ENCODE measurements around the gene PCK2.
"Not testable (repeated sequence)": the region's sequence is repeated elsewhere in the genome, so short reads cannot be mapped to it uniquely, and the experiment has no call there.

PCK2 gene

GRCh38 chr14:24102357-24103048, 8.4 kb downstream of the PCK2 start:
- H3K27me3 ChIP-seq (ENCODE audit: insufficient read depth, poor library complexity, severe bottlenecking): no peaks in the 10 kb centered on the region
- H3K4me3 ChIP-seq (replicated peaks; ENCODE audit: insufficient read depth, low read length): no peak overlapping the region
- DNase-seq (ENCODE audit: low read depth in 1 of 2, low spot score in 1 of 2): no peak
- H3K27ac ChIP-seq (replicated peaks): no peak overlapping the region
- TF ChIP-seq CTCF (IDR thresholded peaks at IDR 0.05; ENCODE audit: insufficient read depth, low read length): no peak
- TF ChIP-seq SPI1 (IDR thresholded peaks at IDR 0.05; ENCODE audit: borderline replicate concordance, low read depth): no peak

- H3K27me3 ChIP-seq (ENCODE audit: insufficient read depth, poor library complexity, severe bottlenecking): no peaks in the 10 kb centered on the region
- TF ChIP-seq REST (IDR thresholded peaks at IDR 0.05; ENCODE audit: insufficient replicate concordance, low read depth) (no peak), POLR2AphosphoS5 (IDR thresholded peaks at IDR 0.05; ENCODE audit: low read depth) (no peak), CTCF (IDR thresholded peaks at IDR 0.05; ENCODE audit: insufficient read depth, low read length) (no peak), GABPA (IDR thresholded peaks at IDR 0.05; ENCODE audit: low read depth) (no peak), SPI1 (IDR thresholded peaks at IDR 0.05; ENCODE audit: borderline replicate concordance, low read depth) (no peak)
- H3K4me3 ChIP-seq (replicated peaks; ENCODE audit: insufficient read depth, low read length): no peak overlapping the region
- H3K27ac ChIP-seq (replicated peaks): no peak overlapping the region
- DNase-seq (ENCODE audit: low read depth in 1 of 2, low spot score in 1 of 2): no peak
Measured at GRCh38 chr14:24103451-24103850, 9.3 kb downstream of the PCK2 start.

GRCh38 chr14:24105609-24106239, 11.6 kb downstream of the PCK2 start:
- not testable (repeated sequence) for DNase-seq (ENCODE audit: low read depth in 1 of 2, low spot score in 1 of 2); H3K4me3 ChIP-seq (replicated peaks; ENCODE audit: insufficient read depth, low read length); H3K27ac ChIP-seq (replicated peaks)

GRCh38 chr14:24106672-24107271, 12.7 kb downstream of the PCK2 start:
- no peak for DNase-seq (ENCODE audit: low read depth in 1 of 2, low spot score in 1 of 2)
- no peaks in the 10 kb centered on the region for H3K27me3 ChIP-seq (ENCODE audit: insufficient read depth, poor library complexity, severe bottlenecking)
- no peak overlapping the region for H3K27ac ChIP-seq (replicated peaks)
- TF ChIP-seq GABPA (IDR thresholded peaks at IDR 0.05; ENCODE audit: low read depth): no peak
- no peak for TF ChIP-seq POLR2AphosphoS5 (IDR thresholded peaks at IDR 0.05; ENCODE audit: low read depth)
- TF ChIP-seq REST (IDR thresholded peaks at IDR 0.05; ENCODE audit: insufficient replicate concordance, low read depth): no peak
- TF ChIP-seq CTCF (IDR thresholded peaks at IDR 0.05; ENCODE audit: insufficient read depth, low read length): no peak
- no peak for TF ChIP-seq SPI1 (IDR thresholded peaks at IDR 0.05; ENCODE audit: borderline replicate concordance, low read depth)
- no peak overlapping the region for H3K4me3 ChIP-seq (replicated peaks; ENCODE audit: insufficient read depth, low read length)

More at GRCh38 chr14:24105609-24106239, 11.6 kb downstream of the PCK2 start:
- not testable (repeated sequence) for H3K27me3 ChIP-seq (ENCODE audit: insufficient read depth, poor library complexity, severe bottlenecking)
